ENCODE data around the gene NLRP3. TPM values are rescaled to one million over a fixed set of nuclear protein-coding genes. Genes with fewer than 3 reads are reported as not detected.

Gene NLRP3
- total RNA-seq, 1 experiment from 2014 or later: 0.33 TPM

- Histone ChIP-seq H3K4me1 (ENCODE audit: control insufficient read depth, insufficient read depth, low read length) (no peaks in the 10 kb centered on the region), H3K27me3 (ENCODE audit: control insufficient read depth, insufficient read depth, low read length) (peaks cover 12% of the 10 kb centered on the region), H3K9me3 (ENCODE audit: control insufficient read depth, insufficient read depth, low read depth, low read length) (no peaks in the 10 kb centered on the region), H3K27ac (ENCODE audit: low read length) (no peak overlapping the region), H3K4me3 (ENCODE audit: low read depth in 2 of 2, low read length in 2 of 2) (no peak overlapping the region), H3K36me3 (ENCODE audit: control insufficient read depth, insufficient read depth, low read length) (no peaks in the 10 kb centered on the region)
- intact Hi-C loops (cut with micrococcal nuclease; ENCODE audit: unreplicated experiment) (no loop called here), in situ Hi-C loops (cut with HindIII; ENCODE audit: low pct_unique_long_range_greater_than_20kb, low sequenced_read_pairs) (no loop called here)
- CTCF ChIA-PET: no interaction called here
- TF ChIP-seq CTCF (IDR thresholded peaks at IDR 0.05) (no peak), TCF7L2 (IDR thresholded peaks at IDR 0.05; ENCODE audit: low read depth, low read length) (no peak), SIN3A (IDR thresholded peaks at IDR 0.05; ENCODE audit: borderline replicate concordance, insufficient read depth, low read depth, low read length) (no peak), REST (IDR thresholded peaks at IDR 0.05; ENCODE audit: insufficient read depth in 1 of 2, low read depth in 2 of 2, low read length in 1 of 2) (no peak), POLR2AphosphoS5 (IDR thresholded peaks at IDR 0.05; ENCODE audit: low read depth, low read length) (no peak)
- DNase-seq (ENCODE audit: low read depth, low spot score) (no peak), ATAC-seq (no peak)
- BruUV-seq (replicated peaks): no TSS peak
- POLR2A ChIA-PET: no interaction called here
Measured at GRCh38 chr1:247453245-247453644, 37.3 kb downstream of the NLRP3 start.

GRCh38 chr1:247453997-247454396 is 38.0 kb downstream of the NLRP3 start:
- no peak for DNase-seq (ENCODE audit: low read depth, low spot score)
- POLR2A ChIA-PET: no interaction called here
- TF ChIP-seq POLR2AphosphoS5 (IDR thresholded peaks at IDR 0.05; ENCODE audit: low read depth, low read length) (no peak), TCF7L2 (IDR thresholded peaks at IDR 0.05; ENCODE audit: low read depth, low read length) (no peak), REST (IDR thresholded peaks at IDR 0.05; ENCODE audit: insufficient read depth in 1 of 2, low read depth in 2 of 2, low read length in 1 of 2) (no peak), SIN3A (IDR thresholded peaks at IDR 0.05; ENCODE audit: borderline replicate concordance, insufficient read depth, low read depth, low read length) (no peak), CTCF (IDR thresholded peaks at IDR 0.05) (no peak)
- Histone ChIP-seq H3K9me3 (ENCODE audit: control insufficient read depth, insufficient read depth, low read depth, low read length) (no peaks in the 10 kb centered on the region), H3K4me1 (ENCODE audit: control insufficient read depth, insufficient read depth, low read length) (no peaks in the 10 kb centered on the region), H3K36me3 (ENCODE audit: control insufficient read depth, insufficient read depth, low read length) (no peaks in the 10 kb centered on the region), H3K4me3 (ENCODE audit: low read depth in 2 of 2, low read length in 2 of 2) (no peak overlapping the region), H3K27ac (ENCODE audit: low read length) (no peak overlapping the region), H3K27me3 (ENCODE audit: control insufficient read depth, insufficient read depth, low read length) (peaks cover 12% of the 10 kb centered on the region)
- BruUV-seq (replicated peaks): no TSS peak
- in situ Hi-C loops (cut with HindIII; ENCODE audit: low pct_unique_long_range_greater_than_20kb, low sequenced_read_pairs): no loop called here
- intact Hi-C loops (cut with micrococcal nuclease; ENCODE audit: unreplicated experiment): no loop called here
- CTCF ChIA-PET: no interaction called here
- ATAC-seq: no peak
